ENCODE data around the gene FOXE1.

- TF ChIP-seq, protein P1, sequence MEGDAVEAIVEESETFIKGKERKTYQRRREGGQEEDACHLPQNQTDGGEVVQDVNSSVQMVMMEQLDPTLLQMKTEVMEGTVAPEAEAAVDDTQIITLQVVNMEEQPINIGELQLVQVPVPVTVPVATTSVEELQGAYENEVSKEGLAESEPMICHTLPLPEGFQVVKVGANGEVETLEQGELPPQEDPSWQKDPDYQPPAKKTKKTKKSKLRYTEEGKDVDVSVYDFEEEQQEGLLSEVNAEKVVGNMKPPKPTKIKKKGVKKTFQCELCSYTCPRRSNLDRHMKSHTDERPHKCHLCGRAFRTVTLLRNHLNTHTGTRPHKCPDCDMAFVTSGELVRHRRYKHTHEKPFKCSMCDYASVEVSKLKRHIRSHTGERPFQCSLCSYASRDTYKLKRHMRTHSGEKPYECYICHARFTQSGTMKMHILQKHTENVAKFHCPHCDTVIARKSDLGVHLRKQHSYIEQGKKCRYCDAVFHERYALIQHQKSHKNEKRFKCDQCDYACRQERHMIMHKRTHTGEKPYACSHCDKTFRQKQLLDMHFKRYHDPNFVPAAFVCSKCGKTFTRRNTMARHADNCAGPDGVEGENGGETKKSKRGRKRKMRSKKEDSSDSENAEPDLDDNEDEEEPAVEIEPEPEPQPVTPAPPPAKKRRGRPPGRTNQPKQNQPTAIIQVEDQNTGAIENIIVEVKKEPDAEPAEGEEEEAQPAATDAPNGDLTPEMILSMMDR (conservative IDR thresholded peaks at IDR 0.05; ENCODE audit: low read depth in 2 of 2), result no peak
- TF ChIP-seq POLR2AphosphoS5 (IDR thresholded peaks at IDR 0.05; ENCODE audit: low read depth) (no peak), EZH2phosphoT487 (IDR thresholded peaks at IDR 0.05; ENCODE audit: unreplicated experiment) (no peak), EZH2 (IDR thresholded peaks at IDR 0.05; ENCODE audit: low read depth, unreplicated experiment) (no peak), NANOG (IDR thresholded peaks at IDR 0.05; ENCODE audit: borderline replicate concordance) (no peak), ZNF114 (CRISPR knock-in tag; IDR thresholded peaks at IDR 0.05) (no peak), STAT1 (IDR thresholded peaks at IDR 0.05; ENCODE audit: unreplicated experiment) (no peak), ZNF331 (CRISPR knock-in tag; IDR thresholded peaks at IDR 0.05; ENCODE audit: low read depth) (no peak), CREB1 (CRISPR knock-in tag; IDR thresholded peaks at IDR 0.05; ENCODE audit: low read depth) (no peak), JUNB (IDR thresholded peaks at IDR 0.05; ENCODE audit: unreplicated experiment) (no peak)
- TF ChIP-seq, protein P2, sequence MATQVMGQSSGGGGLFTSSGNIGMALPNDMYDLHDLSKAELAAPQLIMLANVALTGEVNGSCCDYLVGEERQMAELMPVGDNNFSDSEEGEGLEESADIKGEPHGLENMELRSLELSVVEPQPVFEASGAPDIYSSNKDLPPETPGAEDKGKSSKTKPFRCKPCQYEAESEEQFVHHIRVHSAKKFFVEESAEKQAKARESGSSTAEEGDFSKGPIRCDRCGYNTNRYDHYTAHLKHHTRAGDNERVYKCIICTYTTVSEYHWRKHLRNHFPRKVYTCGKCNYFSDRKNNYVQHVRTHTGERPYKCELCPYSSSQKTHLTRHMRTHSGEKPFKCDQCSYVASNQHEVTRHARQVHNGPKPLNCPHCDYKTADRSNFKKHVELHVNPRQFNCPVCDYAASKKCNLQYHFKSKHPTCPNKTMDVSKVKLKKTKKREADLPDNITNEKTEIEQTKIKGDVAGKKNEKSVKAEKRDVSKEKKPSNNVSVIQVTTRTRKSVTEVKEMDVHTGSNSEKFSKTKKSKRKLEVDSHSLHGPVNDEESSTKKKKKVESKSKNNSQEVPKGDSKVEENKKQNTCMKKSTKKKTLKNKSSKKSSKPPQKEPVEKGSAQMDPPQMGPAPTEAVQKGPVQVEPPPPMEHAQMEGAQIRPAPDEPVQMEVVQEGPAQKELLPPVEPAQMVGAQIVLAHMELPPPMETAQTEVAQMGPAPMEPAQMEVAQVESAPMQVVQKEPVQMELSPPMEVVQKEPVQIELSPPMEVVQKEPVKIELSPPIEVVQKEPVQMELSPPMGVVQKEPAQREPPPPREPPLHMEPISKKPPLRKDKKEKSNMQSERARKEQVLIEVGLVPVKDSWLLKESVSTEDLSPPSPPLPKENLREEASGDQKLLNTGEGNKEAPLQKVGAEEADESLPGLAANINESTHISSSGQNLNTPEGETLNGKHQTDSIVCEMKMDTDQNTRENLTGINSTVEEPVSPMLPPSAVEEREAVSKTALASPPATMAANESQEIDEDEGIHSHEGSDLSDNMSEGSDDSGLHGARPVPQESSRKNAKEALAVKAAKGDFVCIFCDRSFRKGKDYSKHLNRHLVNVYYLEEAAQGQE (IDR thresholded peaks at IDR 0.05; ENCODE audit: unreplicated experiment), result no peak
- TF ChIP-seq, protein P3, sequence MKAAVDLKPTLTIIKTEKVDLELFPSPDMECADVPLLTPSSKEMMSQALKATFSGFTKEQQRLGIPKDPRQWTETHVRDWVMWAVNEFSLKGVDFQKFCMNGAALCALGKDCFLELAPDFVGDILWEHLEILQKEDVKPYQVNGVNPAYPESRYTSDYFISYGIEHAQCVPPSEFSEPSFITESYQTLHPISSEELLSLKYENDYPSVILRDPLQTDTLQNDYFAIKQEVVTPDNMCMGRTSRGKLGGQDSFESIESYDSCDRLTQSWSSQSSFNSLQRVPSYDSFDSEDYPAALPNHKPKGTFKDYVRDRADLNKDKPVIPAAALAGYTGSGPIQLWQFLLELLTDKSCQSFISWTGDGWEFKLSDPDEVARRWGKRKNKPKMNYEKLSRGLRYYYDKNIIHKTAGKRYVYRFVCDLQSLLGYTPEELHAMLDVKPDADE (IDR thresholded peaks at IDR 0.05), result no peak
Observed at GRCh38 chr9:97807681-97808080, 45.3 kb upstream of the FOXE1 start.
